ENCODE results near the gene THAP8.

GRCh38 chr19:36081894-36082293 is 27.8 kb upstream of the THAP8 start:
- TF ChIP-seq IRF2 (CRISPR knock-in tag; IDR thresholded peaks at IDR 0.05; ENCODE audit: borderline replicate concordance, low read depth) (no peak), ETV6 (CRISPR knock-in tag; IDR thresholded peaks at IDR 0.05) (no peak), USF2 (CRISPR knock-in tag; IDR thresholded peaks at IDR 0.05) (no peak), ZBTB43 (CRISPR knock-in tag; IDR thresholded peaks at IDR 0.05) (no peak), GRHL2 (CRISPR knock-in tag; IDR thresholded peaks at IDR 0.05; ENCODE audit: insufficient replicate concordance, severe bottlenecking) (no peak), ZNF138 (CRISPR knock-in tag; conservative IDR thresholded peaks at IDR 0.05) (no peak), CBFB (CRISPR knock-in tag; IDR thresholded peaks at IDR 0.05; ENCODE audit: low read depth) (no peak)
- TF ChIP-seq, protein P1, sequence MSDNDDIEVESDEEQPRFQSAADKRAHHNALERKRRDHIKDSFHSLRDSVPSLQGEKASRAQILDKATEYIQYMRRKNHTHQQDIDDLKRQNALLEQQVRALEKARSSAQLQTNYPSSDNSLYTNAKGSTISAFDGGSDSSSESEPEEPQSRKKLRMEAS (CRISPR knock-in tag; IDR thresholded peaks at IDR 0.05) = no peak
- TF ChIP-seq, protein P2, sequence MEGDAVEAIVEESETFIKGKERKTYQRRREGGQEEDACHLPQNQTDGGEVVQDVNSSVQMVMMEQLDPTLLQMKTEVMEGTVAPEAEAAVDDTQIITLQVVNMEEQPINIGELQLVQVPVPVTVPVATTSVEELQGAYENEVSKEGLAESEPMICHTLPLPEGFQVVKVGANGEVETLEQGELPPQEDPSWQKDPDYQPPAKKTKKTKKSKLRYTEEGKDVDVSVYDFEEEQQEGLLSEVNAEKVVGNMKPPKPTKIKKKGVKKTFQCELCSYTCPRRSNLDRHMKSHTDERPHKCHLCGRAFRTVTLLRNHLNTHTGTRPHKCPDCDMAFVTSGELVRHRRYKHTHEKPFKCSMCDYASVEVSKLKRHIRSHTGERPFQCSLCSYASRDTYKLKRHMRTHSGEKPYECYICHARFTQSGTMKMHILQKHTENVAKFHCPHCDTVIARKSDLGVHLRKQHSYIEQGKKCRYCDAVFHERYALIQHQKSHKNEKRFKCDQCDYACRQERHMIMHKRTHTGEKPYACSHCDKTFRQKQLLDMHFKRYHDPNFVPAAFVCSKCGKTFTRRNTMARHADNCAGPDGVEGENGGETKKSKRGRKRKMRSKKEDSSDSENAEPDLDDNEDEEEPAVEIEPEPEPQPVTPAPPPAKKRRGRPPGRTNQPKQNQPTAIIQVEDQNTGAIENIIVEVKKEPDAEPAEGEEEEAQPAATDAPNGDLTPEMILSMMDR (IDR thresholded peaks at IDR 0.05) = no peak
- TF ChIP-seq, protein P3, sequence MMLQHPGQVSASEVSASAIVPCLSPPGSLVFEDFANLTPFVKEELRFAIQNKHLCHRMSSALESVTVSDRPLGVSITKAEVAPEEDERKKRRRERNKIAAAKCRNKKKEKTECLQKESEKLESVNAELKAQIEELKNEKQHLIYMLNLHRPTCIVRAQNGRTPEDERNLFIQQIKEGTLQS (CRISPR knock-in tag; conservative IDR thresholded peaks at IDR 0.05) = no peak
- TF ChIP-seq, protein P4, sequence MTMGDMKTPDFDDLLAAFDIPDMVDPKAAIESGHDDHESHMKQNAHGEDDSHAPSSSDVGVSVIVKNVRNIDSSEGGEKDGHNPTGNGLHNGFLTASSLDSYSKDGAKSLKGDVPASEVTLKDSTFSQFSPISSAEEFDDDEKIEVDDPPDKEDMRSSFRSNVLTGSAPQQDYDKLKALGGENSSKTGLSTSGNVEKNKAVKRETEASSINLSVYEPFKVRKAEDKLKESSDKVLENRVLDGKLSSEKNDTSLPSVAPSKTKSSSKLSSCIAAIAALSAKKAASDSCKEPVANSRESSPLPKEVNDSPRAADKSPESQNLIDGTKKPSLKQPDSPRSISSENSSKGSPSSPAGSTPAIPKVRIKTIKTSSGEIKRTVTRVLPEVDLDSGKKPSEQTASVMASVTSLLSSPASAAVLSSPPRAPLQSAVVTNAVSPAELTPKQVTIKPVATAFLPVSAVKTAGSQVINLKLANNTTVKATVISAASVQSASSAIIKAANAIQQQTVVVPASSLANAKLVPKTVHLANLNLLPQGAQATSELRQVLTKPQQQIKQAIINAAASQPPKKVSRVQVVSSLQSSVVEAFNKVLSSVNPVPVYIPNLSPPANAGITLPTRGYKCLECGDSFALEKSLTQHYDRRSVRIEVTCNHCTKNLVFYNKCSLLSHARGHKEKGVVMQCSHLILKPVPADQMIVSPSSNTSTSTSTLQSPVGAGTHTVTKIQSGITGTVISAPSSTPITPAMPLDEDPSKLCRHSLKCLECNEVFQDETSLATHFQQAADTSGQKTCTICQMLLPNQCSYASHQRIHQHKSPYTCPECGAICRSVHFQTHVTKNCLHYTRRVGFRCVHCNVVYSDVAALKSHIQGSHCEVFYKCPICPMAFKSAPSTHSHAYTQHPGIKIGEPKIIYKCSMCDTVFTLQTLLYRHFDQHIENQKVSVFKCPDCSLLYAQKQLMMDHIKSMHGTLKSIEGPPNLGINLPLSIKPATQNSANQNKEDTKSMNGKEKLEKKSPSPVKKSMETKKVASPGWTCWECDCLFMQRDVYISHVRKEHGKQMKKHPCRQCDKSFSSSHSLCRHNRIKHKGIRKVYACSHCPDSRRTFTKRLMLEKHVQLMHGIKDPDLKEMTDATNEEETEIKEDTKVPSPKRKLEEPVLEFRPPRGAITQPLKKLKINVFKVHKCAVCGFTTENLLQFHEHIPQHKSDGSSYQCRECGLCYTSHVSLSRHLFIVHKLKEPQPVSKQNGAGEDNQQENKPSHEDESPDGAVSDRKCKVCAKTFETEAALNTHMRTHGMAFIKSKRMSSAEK (CRISPR knock-in tag; IDR thresholded peaks at IDR 0.05; ENCODE audit: borderline replicate concordance) = no peak

All from WTC11 (cell line).